Osteoblast (primary cell): ENCODE measurements around the gene NODAL. TPM values are rescaled to one million over a fixed set of nuclear protein-coding genes. Genes with fewer than 3 reads are reported as not detected.

Source experiments
- DNase-seq: peaks from one replicate; pipeline ENCODE4 v3.0.0; 2011; ENCODE audit warnings: low spot score, mixed read lengths; ENCODE audit not compliant: insufficient read length; ENCODE audit errors: missing footprints
- H2AFZ ChIP-seq: 2 replicates; pipeline ENCODE4 v1.6.0; 2011; ENCODE audit warnings: mild to moderate bottlenecking, low read length
- H3K27ac ChIP-seq: 2 replicates; pipeline ENCODE4 v1.5.1; 2011; ENCODE audit warnings: mild to moderate bottlenecking, low read depth, low read length, moderate library complexity
- H3K27me3 ChIP-seq: 2 replicates; pipeline ENCODE4 v1.6.0; 2012; ENCODE audit warnings: mild to moderate bottlenecking, control low read depth, inconsistent platforms, low read length, moderate library complexity; ENCODE audit not compliant: insufficient read depth
- H3K36me3 ChIP-seq: 2 replicates; pipeline ENCODE4 v1.5.1; 2011; ENCODE audit warnings: mild to moderate bottlenecking, low read length, control low read depth, moderate library complexity; ENCODE audit not compliant: insufficient read depth
- H3K4me1 ChIP-seq: 2 replicates; pipeline ENCODE4 v1.5.1; 2011; ENCODE audit warnings: mild to moderate bottlenecking, low read length, control low read depth, moderate library complexity; ENCODE audit not compliant: insufficient read depth
- H3K4me2 ChIP-seq: 2 replicates; pipeline ENCODE4 v1.6.0; 2011; ENCODE audit warnings: mild to moderate bottlenecking, low read length; ENCODE audit not compliant: insufficient read depth
- H3K4me3 ChIP-seq: fragments of 200-600 bp; sonication (generic); 3 replicates; pipeline ENCODE4 v1.5.1; 2012; ENCODE audit warnings: mild to moderate bottlenecking, low read length, inconsistent platforms; ENCODE audit not compliant: insufficient read depth
- H3K79me2 ChIP-seq: 2 replicates; pipeline ENCODE4 v1.6.0; 2012; ENCODE audit warnings: mild to moderate bottlenecking, low read length, control low read depth, inconsistent platforms; ENCODE audit not compliant: insufficient read depth
- H3K9me3 ChIP-seq: 2 replicates; pipeline ENCODE4 v1.5.1; 2011; ENCODE audit warnings: low read depth, low read length, control low read depth
- H4K20me1 ChIP-seq: 2 replicates; pipeline ENCODE4 v1.6.0; 2012; ENCODE audit warnings: mild to moderate bottlenecking, low read length, control low read depth; ENCODE audit not compliant: insufficient read depth
- total RNA-seq: library from RNA; depleted of rRNA; stranded (reverse); fragments of >200 nt; gene quantifications from 2 replicates; pipeline ENCODE4 v1.2.3, GENCODE V29; 2012
- TF ChIP-seq, protein P1 (sequence below): IDR thresholded peaks from 2 replicates; pipeline ENCODE4 v1.5.1; 2011; ENCODE audit warnings: mild to moderate bottlenecking, low read depth, low read length, moderate library complexity; ENCODE audit errors: extremely low read depth

NODAL gene
- total RNA-seq, 1 donor = not detected

DNA sequence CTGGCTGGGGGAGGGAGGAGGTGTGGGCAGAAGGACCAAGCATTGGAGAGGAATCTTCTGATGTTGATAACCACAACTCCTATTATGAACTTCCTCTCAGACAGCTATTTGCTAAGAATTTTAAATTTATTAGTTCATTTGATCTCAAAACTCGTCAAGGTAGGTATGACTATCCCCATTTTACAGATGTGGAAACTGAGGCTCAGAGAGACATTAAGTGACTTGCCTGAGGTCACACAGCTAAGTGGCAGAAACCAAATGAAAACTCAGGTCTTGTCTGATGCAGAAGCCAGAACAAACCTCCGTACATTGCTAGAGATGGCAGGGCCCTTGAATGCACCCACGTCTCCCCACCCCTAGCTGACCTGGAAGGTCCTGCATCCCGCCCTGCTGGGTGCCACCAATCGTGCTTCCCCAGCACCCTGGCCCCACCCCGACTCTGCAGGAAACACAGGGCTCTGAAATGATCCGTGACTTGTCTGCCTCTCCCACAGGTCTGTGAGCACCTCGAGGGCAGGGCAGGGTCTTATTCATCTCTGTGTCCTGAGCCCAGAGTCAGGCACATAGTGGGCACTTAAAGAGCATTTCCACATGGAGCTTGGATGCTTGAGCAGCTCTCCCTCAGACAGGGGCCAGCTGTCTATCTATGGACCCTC is 31.4 kb upstream of the NODAL start:
- TF ChIP-seq, protein P1, sequence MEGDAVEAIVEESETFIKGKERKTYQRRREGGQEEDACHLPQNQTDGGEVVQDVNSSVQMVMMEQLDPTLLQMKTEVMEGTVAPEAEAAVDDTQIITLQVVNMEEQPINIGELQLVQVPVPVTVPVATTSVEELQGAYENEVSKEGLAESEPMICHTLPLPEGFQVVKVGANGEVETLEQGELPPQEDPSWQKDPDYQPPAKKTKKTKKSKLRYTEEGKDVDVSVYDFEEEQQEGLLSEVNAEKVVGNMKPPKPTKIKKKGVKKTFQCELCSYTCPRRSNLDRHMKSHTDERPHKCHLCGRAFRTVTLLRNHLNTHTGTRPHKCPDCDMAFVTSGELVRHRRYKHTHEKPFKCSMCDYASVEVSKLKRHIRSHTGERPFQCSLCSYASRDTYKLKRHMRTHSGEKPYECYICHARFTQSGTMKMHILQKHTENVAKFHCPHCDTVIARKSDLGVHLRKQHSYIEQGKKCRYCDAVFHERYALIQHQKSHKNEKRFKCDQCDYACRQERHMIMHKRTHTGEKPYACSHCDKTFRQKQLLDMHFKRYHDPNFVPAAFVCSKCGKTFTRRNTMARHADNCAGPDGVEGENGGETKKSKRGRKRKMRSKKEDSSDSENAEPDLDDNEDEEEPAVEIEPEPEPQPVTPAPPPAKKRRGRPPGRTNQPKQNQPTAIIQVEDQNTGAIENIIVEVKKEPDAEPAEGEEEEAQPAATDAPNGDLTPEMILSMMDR = no peak
- Histone ChIP-seq H3K9me3 (no peaks in the 10 kb centered on the region), H3K27ac (no peak overlapping the region), H4K20me1 (no peaks in the 10 kb centered on the region), H3K36me3 (no peaks in the 10 kb centered on the region), H3K4me1 (no peaks in the 10 kb centered on the region), H2AFZ (no peak overlapping the region), H3K4me3 (no peak overlapping the region), H3K4me2 (no peak overlapping the region), H3K27me3 (peaks cover 32% of the 10 kb centered on the region), H3K79me2 (no peaks in the 10 kb centered on the region)
- peak; percentile 41 for DNase-seq

- Histone ChIP-seq H3K4me2 (no peak overlapping the region), H3K27ac (no peak overlapping the region), H3K4me3 (no peak overlapping the region), H3K9me3 (no peaks in the 10 kb centered on the region), H3K79me2 (no peaks in the 10 kb centered on the region), H4K20me1 (no peaks in the 10 kb centered on the region), H3K36me3 (no peaks in the 10 kb centered on the region), H3K4me1 (no peaks in the 10 kb centered on the region), H2AFZ (no peak overlapping the region), H3K27me3 (peaks cover 21% of the 10 kb centered on the region)
- TF ChIP-seq, protein P1 = no peak
- no peak for DNase-seq
These were observed 25.5 kb upstream of the NODAL start for GRCh38 chr10:70466951-70467350.

DNA sequence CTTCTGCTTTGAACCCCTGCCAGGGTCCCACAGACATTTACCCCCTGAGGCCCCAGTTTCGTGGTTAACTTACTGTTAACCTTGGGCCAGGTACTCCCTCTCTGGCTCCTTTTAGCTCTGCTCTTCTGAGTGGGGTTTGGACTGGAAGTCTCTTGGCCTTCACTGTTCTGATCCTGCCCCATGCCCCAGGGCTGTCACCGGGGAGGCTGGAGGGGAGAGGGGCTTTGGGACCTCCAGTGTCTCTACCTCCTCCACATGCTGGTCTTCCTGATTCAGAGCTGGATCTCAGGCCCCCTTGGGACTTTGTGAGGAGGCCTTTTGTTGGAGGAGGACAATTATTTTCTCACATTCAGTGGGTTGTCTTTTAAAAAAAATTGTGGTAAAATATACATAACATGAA is 24.4 kb upstream of the NODAL start:
- H2AFZ ChIP-seq = no peak overlapping the region
- TF ChIP-seq, protein P1 = no peak
- no peaks in the 10 kb centered on the region for H3K79me2 ChIP-seq
- H4K20me1 ChIP-seq = no peaks in the 10 kb centered on the region
- H3K27me3 ChIP-seq = peaks cover 16% of the 10 kb centered on the region
- no peaks in the 10 kb centered on the region for H3K9me3 ChIP-seq
- no peak overlapping the region for H3K4me2 ChIP-seq
- no peak overlapping the region for H3K4me3 ChIP-seq
- H3K27ac ChIP-seq = no peak overlapping the region
- H3K4me1 ChIP-seq = no peaks in the 10 kb centered on the region
- no peaks in the 10 kb centered on the region for H3K36me3 ChIP-seq
- DNase-seq = no peak

- no peaks in the 10 kb centered on the region for H3K79me2 ChIP-seq
- H3K9me3 ChIP-seq = no peaks in the 10 kb centered on the region
- no peak overlapping the region for H3K4me2 ChIP-seq
- TF ChIP-seq, protein P1 = no peak
- H3K27me3 ChIP-seq = peaks cover 16% of the 10 kb centered on the region
- H3K36me3 ChIP-seq = no peaks in the 10 kb centered on the region
- H3K27ac ChIP-seq = no peak overlapping the region
- DNase-seq = peak; percentile 64
- H2AFZ ChIP-seq = no peak overlapping the region
- no peaks in the 10 kb centered on the region for H3K4me1 ChIP-seq
- H4K20me1 ChIP-seq = no peaks in the 10 kb centered on the region
- H3K4me3 ChIP-seq = no peak overlapping the region
These were observed 23.8 kb upstream of the NODAL start for GRCh38 chr10:70465278-70465677.
